ENCODE measurements around the gene FGD6. TPM values are rescaled to one million over a fixed set of nuclear protein-coding genes. Genes with fewer than 3 reads are reported as not detected.
"Not testable (repeated sequence)": the region's sequence is repeated elsewhere in the genome, so short reads cannot be mapped to it uniquely, and the experiment has no call there.

The FGD6 gene
- total RNA-seq, 2 experiments from 2014 or later = 0.78 to 1.1 TPM

- Mint-ChIP-seq H3K4me3 (no peak overlapping the region), H3K27me3 (peaks cover 1% of the 10 kb centered on the region), H3K9me3 (peaks cover 2% of the 10 kb centered on the region), H3K36me3 (no peaks in the 10 kb centered on the region), H3K4me1 (ENCODE audit: low read depth) (no peaks in the 10 kb centered on the region), H3K27ac (no peak overlapping the region)
- DNase-seq = no peak
- ChIA-PET POLR2A (no interaction called here), CTCF (no interaction called here)
- intact Hi-C loops (cut with micrococcal nuclease) = no loop called here
These were observed 65.4 kb downstream of the FGD6 start for GRCh38 chr12:95151821-95152220.

- no peak for DNase-seq
- CTCF ChIA-PET = no interaction called here
- no peaks in the 10 kb centered on the region for H3K4me1 Mint-ChIP-seq (ENCODE audit: low read depth)
- H3K27me3 Mint-ChIP-seq = peaks cover 1% of the 10 kb centered on the region
- H3K27ac Mint-ChIP-seq = no peak overlapping the region
- POLR2A ChIA-PET = no interaction called here
- H3K36me3 Mint-ChIP-seq = no peaks in the 10 kb centered on the region
- H3K4me3 Mint-ChIP-seq = no peak overlapping the region
- intact Hi-C loops (cut with micrococcal nuclease) = no loop called here
- H3K9me3 Mint-ChIP-seq = peaks cover 1% of the 10 kb centered on the region
These were observed 65.9 kb downstream of the FGD6 start for GRCh38 chr12:95151406-95151805.

- Mint-ChIP-seq H3K9me3 (no peaks in the 10 kb centered on the region), H3K4me1 (ENCODE audit: low read depth) (no peaks in the 10 kb centered on the region), H3K36me3 (no peaks in the 10 kb centered on the region), H3K27ac (no peak overlapping the region), H3K4me3 (no peak overlapping the region), H3K27me3 (no peaks in the 10 kb centered on the region)
- ChIA-PET CTCF (no interaction called here), POLR2A (no interaction called here)
- DNase-seq = no peak
- intact Hi-C loops (cut with micrococcal nuclease) = no loop called here
These were observed 66.8 kb downstream of the FGD6 start for GRCh38 chr12:95150501-95150900.

- CTCF ChIA-PET = no interaction called here
- intact Hi-C loops (cut with micrococcal nuclease) = no loop called here
These were observed 69.4 kb downstream of the FGD6 start for GRCh38 chr12:95147866-95148265.

GRCh38 chr12:95146769-95147168, 70.5 kb downstream of the FGD6 start:
- intact Hi-C loops (cut with micrococcal nuclease) = no loop called here
- ChIA-PET POLR2A (no interaction called here), CTCF (interaction anchor here (0.5 kb wide), 1 partner anchor 30 kb away, joined by 3 read pairs; no protein-coding TSS in a partner anchor)
- H3K27me3 Mint-ChIP-seq = no peaks in the 10 kb centered on the region
- no peaks in the 10 kb centered on the region for H3K9me3 Mint-ChIP-seq
- H3K27ac Mint-ChIP-seq = no peak overlapping the region
- DNase-seq = no peak
- H3K4me1 Mint-ChIP-seq (ENCODE audit: low read depth) = no peaks in the 10 kb centered on the region
- H3K4me3 Mint-ChIP-seq = no peak overlapping the region
- H3K36me3 Mint-ChIP-seq = no peaks in the 10 kb centered on the region

More at GRCh38 chr12:95147866-95148265, 69.4 kb downstream of the FGD6 start:
- Mint-ChIP-seq H3K4me1 (ENCODE audit: low read depth) (no peaks in the 10 kb centered on the region), H3K9me3 (no peaks in the 10 kb centered on the region), H3K27ac (no peak overlapping the region), H3K27me3 (no peaks in the 10 kb centered on the region), H3K36me3 (no peaks in the 10 kb centered on the region), H3K4me3 (no peak overlapping the region)
- POLR2A ChIA-PET = no interaction called here
- no peak for DNase-seq

GRCh38 chr12:95143621-95144205, 73.6 kb downstream of the FGD6 start:
- H3K4me1 Mint-ChIP-seq (ENCODE audit: low read depth) = no peaks in the 10 kb centered on the region
- no peak for DNase-seq
- intact Hi-C loops (cut with micrococcal nuclease) = no loop called here
- POLR2A ChIA-PET = no interaction called here
- no peak overlapping the region for H3K27ac Mint-ChIP-seq
- H3K27me3 Mint-ChIP-seq = no peaks in the 10 kb centered on the region
- CTCF ChIA-PET = no interaction called here
- no peaks in the 10 kb centered on the region for H3K9me3 Mint-ChIP-seq
- no peaks in the 10 kb centered on the region for H3K36me3 Mint-ChIP-seq
- no peak overlapping the region for H3K4me3 Mint-ChIP-seq

GRCh38 chr12:95142431-95143151, 74.7 kb downstream of the FGD6 start:
- H3K27ac Mint-ChIP-seq = no peak overlapping the region
- no peaks in the 10 kb centered on the region for H3K4me1 Mint-ChIP-seq (ENCODE audit: low read depth)
- no peaks in the 10 kb centered on the region for H3K9me3 Mint-ChIP-seq
- no peaks in the 10 kb centered on the region for H3K36me3 Mint-ChIP-seq
- POLR2A ChIA-PET = no interaction called here
- no peaks in the 10 kb centered on the region for H3K27me3 Mint-ChIP-seq
- no peak overlapping the region for H3K4me3 Mint-ChIP-seq
- intact Hi-C loops (cut with micrococcal nuclease) = no loop called here
- CTCF ChIA-PET = no interaction called here
- no peak for DNase-seq

GRCh38 chr12:95141310-95141709, 76.0 kb downstream of the FGD6 start:
- no peak overlapping the region for H3K4me3 Mint-ChIP-seq
- CTCF ChIA-PET = no interaction called here

GRCh38 chr12:95138031-95138430, 79.2 kb downstream of the FGD6 start:
- POLR2A ChIA-PET; intact Hi-C loops (cut with micrococcal nuclease); H3K4me3 Mint-ChIP-seq; H3K4me1 Mint-ChIP-seq (ENCODE audit: low read depth); H3K36me3 Mint-ChIP-seq; H3K27me3 Mint-ChIP-seq; H3K9me3 Mint-ChIP-seq; DNase-seq; CTCF ChIA-PET; H3K27ac Mint-ChIP-seq: not testable (repeated sequence)

More at GRCh38 chr12:95141310-95141709, 76.0 kb downstream of the FGD6 start:
- Mint-ChIP-seq H3K27me3 (no peaks in the 10 kb centered on the region), H3K27ac (no peak overlapping the region), H3K4me1 (ENCODE audit: low read depth) (no peaks in the 10 kb centered on the region), H3K36me3 (no peaks in the 10 kb centered on the region), H3K9me3 (no peaks in the 10 kb centered on the region)
- POLR2A ChIA-PET = no interaction called here
- intact Hi-C loops (cut with micrococcal nuclease) = no loop called here
- no peak for DNase-seq

GRCh38 chr12:95136598-95136997, 80.7 kb downstream of the FGD6 start:
- POLR2A ChIA-PET = interaction anchor here (0.7 kb wide), 1 partner anchor 27 kb away, joined by 3 read pairs; no protein-coding TSS in a partner anchor
- Mint-ChIP-seq H3K9me3 (no peaks in the 10 kb centered on the region), H3K27ac (no peak overlapping the region), H3K27me3 (no peaks in the 10 kb centered on the region), H3K4me3 (no peak overlapping the region), H3K4me1 (ENCODE audit: low read depth) (no peaks in the 10 kb centered on the region), H3K36me3 (no peaks in the 10 kb centered on the region)
- DNase-seq = no peak
- CTCF ChIA-PET = no interaction called here
- intact Hi-C loops (cut with micrococcal nuclease) = no loop called here

GRCh38 chr12:95134085-95134484, 83.2 kb downstream of the FGD6 start:
- ChIA-PET POLR2A (no interaction called here), CTCF (interaction anchor here (1.2 to 1.3 kb wide), 2 partner anchors 17 to 83 kb away, joined by 4 read pairs; partner anchors contain the start of genes FGD6 and VEZT)
- no peak for DNase-seq
- H3K27ac Mint-ChIP-seq = no peak overlapping the region
- intact Hi-C loops (cut with micrococcal nuclease) = no loop called here
- H3K4me3 Mint-ChIP-seq = no peak overlapping the region
- no peaks in the 10 kb centered on the region for H3K36me3 Mint-ChIP-seq
- no peaks in the 10 kb centered on the region for H3K4me1 Mint-ChIP-seq (ENCODE audit: low read depth)
- H3K27me3 Mint-ChIP-seq = no peaks in the 10 kb centered on the region
- no peaks in the 10 kb centered on the region for H3K9me3 Mint-ChIP-seq

GRCh38 chr12:95131589-95132340, 85.5 kb downstream of the FGD6 start:
- no peaks in the 10 kb centered on the region for H3K27me3 Mint-ChIP-seq
- no peak overlapping the region for H3K27ac Mint-ChIP-seq
- POLR2A ChIA-PET = no interaction called here
- CTCF ChIA-PET = no interaction called here
- intact Hi-C loops (cut with micrococcal nuclease) = no loop called here
- H3K4me3 Mint-ChIP-seq = no peak overlapping the region
- DNase-seq = no peak
- no peaks in the 10 kb centered on the region for H3K4me1 Mint-ChIP-seq (ENCODE audit: low read depth)
- no peaks in the 10 kb centered on the region for H3K36me3 Mint-ChIP-seq
- H3K9me3 Mint-ChIP-seq = no peaks in the 10 kb centered on the region

All from activated CD4-positive, alpha-beta memory T cell treated with anti-CD3 and anti-CD28 coated beads for 36 hours (primary cell).